Measurements from ENCODE around the gene FAM234B.

Gene FAM234B

GRCh38 chr12:13099066-13099843, 55.1 kb downstream of the FAM234B start:
- no peak overlapping the region for H3K4me3 ChIP-seq (ENCODE audit: low read depth, low read length)
- TF ChIP-seq CTCF (IDR thresholded peaks at IDR 0.05; ENCODE audit: borderline replicate concordance, insufficient read depth, low read depth, low read length) = no peak

DNA sequence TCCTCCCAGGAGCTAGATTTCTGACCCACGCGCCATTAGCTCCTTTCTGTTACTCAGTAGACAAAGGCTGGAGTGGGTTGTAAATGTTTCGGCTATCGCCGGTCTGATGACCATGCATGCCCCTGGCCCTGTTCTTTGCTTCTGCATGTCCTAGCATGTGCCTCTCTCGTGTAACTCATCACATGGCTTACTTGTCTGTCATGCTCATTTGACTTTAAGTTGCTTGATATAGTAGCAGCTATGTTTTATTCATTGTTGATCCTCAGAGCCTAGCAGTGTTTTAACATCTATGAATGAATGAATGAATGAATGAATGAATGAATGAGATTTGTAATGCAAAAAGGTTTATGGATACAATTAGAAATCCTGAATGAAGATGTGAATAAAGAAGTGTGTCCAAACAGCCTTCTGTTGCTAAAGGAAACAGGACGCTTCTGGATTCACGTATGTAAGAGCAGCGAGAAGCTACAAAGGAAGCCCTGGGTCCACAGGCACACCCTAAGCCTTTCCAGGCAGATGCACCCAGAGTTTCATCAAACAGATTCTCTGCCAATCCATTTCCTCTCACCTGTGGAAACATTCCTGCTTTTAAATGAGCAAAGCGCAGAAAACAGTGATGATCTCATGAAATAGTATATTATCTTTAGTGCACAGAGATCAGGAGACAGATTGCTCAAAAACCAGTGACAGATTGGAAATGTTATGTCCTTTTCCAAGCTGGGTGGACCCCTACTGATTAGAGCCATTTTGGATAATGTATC, 55.8 kb downstream of the FAM234B start:
- TF ChIP-seq CTCF (IDR thresholded peaks at IDR 0.05; ENCODE audit: borderline replicate concordance, insufficient read depth, low read depth, low read length) = no peak
- no peak overlapping the region for H3K4me3 ChIP-seq (ENCODE audit: low read depth, low read length)

GRCh38 chr12:13100605-13100881, 56.4 kb downstream of the FAM234B start:
- TF ChIP-seq CTCF (IDR thresholded peaks at IDR 0.05; ENCODE audit: borderline replicate concordance, insufficient read depth, low read depth, low read length) = no peak
- peak overlapping the region; percentile 53 for H3K4me3 ChIP-seq (ENCODE audit: low read depth, low read length)

DNA sequence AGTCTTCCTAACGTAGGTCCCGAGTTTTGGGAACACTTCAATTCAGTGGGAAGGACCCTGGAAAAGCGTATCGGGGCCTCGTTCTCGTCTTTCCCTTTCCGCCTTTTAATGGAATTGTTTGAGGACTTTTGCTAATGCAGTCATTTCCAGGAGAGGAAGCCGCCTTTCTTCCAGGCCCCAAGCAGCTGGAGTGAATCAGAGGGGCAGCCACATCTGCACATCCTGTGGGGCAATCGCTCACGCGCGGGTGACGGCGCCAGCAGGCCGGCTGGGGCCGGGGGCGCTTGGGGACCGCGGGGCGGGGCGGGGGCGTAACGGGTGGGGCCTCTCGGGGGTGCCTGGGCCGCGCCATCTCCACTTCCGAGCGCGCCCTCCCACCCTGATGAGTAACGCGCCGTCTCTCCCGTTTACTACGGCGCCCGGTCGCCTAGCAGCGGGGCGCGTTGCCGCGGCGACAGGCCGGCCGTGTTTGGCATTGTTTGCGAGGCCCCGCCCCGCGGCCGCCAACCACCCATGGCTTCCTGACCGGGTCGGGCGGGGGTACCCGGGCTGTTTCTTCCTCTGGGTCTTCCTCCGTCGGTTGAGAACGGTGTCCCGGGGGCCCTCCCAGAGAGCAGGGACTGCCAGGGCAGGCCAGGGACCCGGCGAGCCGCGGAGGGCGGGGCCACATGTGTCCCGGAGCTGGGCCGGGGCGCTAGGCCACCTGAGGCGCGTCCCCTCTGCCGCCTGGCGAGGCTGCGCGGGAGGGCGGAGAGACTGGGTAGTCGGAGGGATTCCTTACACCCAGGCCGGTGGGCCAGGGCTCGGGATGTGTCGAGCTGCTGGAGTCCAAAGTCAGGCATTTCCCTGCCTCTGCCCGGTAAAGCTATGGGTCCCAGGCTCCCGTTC, 56.9 kb downstream of the FAM234B start:
- no peak for TF ChIP-seq CTCF (IDR thresholded peaks at IDR 0.05; ENCODE audit: borderline replicate concordance, insufficient read depth, low read depth, low read length)
- peak overlapping the region; percentile 53 for H3K4me3 ChIP-seq (ENCODE audit: low read depth, low read length)

DNA sequence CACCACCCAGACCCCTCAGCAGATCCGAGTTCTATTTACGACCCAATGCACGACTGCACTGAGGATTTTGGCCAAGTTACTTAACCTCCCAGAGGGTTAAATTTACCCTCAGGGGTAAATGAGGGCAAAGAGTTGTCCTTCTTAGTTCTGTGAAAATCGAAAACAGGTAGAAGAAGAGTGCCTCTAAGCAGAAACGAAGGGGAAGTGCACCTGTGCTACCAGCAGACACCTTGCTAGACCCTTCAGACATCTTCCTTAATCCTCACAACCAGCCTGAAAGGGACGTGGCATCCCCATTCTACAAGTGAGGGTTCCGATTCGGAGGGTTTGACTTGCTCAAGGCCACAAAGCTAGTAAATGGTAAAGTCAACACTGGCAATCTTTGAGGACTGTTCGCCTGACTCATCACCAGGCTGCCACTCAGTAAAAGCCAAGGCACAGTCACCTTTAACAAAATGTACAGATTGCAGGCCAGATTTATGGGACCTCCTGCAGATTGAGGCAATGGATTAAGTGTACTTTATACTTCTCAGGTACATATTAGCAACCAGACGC, 57.7 kb downstream of the FAM234B start:
- no peak overlapping the region for H3K4me3 ChIP-seq (ENCODE audit: low read depth, low read length)
- no peak for TF ChIP-seq CTCF (IDR thresholded peaks at IDR 0.05; ENCODE audit: borderline replicate concordance, insufficient read depth, low read depth, low read length)

GRCh38 chr12:13102461-13103195, 58.4 kb downstream of the FAM234B start:
- no peak overlapping the region for H3K4me3 ChIP-seq (ENCODE audit: low read depth, low read length)

More at GRCh38 chr12:13102461-13103195, 58.4 kb downstream of the FAM234B start:
- no peak for TF ChIP-seq CTCF (IDR thresholded peaks at IDR 0.05; ENCODE audit: borderline replicate concordance, insufficient read depth, low read depth, low read length)
